ENCODE measurements around the gene MEST.
"Not testable (repeated sequence)": the region's sequence is repeated elsewhere in the genome, so short reads cannot be mapped to it uniquely, and the experiment has no call there.

GRCh38 chr7:130527752-130528355 lies 36.0 kb downstream of the MEST start:
- TF ChIP-seq, protein P1, sequence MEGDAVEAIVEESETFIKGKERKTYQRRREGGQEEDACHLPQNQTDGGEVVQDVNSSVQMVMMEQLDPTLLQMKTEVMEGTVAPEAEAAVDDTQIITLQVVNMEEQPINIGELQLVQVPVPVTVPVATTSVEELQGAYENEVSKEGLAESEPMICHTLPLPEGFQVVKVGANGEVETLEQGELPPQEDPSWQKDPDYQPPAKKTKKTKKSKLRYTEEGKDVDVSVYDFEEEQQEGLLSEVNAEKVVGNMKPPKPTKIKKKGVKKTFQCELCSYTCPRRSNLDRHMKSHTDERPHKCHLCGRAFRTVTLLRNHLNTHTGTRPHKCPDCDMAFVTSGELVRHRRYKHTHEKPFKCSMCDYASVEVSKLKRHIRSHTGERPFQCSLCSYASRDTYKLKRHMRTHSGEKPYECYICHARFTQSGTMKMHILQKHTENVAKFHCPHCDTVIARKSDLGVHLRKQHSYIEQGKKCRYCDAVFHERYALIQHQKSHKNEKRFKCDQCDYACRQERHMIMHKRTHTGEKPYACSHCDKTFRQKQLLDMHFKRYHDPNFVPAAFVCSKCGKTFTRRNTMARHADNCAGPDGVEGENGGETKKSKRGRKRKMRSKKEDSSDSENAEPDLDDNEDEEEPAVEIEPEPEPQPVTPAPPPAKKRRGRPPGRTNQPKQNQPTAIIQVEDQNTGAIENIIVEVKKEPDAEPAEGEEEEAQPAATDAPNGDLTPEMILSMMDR (IDR thresholded peaks at IDR 0.05), result not testable (repeated sequence)
- TF ChIP-seq POLR2A (IDR thresholded peaks at IDR 0.05), result not testable (repeated sequence)
